ENCODE results near the gene HAGHL.
"Not testable (repeated sequence)": the region's sequence is repeated elsewhere in the genome, so short reads cannot be mapped to it uniquely, and the experiment has no call there.

The HAGHL gene

DNA sequence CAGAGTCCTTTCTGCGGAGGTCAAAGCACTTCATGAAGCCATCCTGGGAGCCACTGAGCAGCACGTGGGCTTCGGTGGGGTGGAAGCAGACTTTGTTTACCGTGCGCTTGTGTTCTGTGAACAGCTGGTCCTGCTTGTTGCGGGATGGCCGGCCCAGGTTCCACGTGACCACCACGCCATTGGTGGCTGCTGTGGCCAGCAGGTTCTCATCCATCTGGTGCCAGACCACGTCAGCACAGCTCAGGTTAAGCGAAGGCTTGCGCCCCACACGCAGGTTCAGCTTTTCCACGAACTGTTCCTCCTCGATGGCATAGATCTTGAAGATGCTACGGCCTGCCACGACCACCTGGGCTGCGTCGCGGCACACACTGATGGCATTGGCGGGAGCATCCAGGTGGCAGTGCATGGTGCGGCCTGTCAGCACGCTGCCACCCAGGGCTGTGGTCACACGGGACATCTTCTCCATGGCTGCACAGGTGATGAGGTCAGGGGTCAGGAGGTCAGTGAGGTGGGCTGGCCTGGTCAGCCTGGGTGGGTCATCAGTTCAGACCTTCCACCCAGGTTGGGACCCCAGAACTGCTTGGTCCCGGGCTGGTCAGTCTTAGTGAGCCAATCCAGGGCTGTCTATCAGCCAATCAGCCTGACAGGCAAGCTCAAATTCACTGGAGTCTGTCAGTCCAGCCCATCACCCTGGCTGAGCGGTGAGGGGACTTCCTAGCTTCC is 37.6 kb upstream of the HAGHL start:
- DNase-seq, result no peak

DNA sequence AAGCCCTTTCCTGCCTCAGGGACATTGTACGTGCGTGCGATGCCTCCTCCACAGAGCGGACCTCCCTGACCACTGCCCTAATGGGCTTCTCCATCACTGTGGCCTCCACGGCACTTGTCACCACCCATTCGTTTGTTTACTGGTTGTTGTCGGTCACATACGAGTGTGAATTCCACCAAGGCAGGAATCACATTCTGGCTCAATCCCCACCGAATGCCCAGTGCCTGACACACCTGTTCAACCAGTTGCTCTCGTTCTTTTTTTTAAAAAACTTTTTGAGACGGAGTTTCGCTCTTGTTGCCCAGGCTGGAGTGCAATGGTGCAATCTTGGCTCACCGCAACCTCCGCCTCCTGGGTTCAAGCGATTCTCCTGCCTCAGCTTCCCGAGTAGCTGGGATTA is 35.7 kb upstream of the HAGHL start:
- not testable (repeated sequence) for DNase-seq

DNA sequence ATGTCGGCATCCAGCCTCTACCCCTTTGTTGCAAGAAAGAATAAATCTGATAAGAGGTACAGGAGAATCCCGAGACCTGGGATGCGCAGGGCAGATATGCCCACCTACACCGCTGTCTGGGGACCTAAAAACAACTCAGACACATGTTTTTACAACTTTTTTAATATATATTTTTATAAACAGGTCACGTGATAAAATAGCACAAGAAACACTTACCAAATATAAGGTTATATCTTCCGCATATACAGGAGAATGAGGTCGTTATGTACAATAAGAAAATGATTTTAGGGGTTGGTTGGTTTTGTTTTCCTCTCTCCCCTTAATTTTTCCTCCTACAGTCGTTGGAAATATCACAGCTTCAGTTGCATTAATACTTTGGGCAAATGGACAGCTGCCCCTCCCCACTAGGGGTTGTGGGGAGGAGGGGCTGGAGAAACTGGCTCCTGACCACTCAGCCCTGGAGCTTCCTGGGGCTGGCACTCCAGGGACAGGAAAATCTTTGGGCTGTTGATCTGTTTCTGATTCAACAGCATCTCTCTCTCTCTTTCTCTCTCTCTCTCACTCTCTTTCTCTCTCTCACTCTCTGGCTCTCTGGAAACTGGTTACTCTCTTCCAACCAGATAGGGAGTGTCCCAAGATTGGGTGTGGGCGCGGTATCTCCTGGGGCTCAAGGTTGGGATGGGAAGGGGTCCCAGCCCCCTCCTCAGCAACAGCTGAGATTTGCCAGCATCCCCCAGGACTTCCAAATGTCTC is 34.4 kb upstream of the HAGHL start:
- DNase-seq, result no peak

DNA sequence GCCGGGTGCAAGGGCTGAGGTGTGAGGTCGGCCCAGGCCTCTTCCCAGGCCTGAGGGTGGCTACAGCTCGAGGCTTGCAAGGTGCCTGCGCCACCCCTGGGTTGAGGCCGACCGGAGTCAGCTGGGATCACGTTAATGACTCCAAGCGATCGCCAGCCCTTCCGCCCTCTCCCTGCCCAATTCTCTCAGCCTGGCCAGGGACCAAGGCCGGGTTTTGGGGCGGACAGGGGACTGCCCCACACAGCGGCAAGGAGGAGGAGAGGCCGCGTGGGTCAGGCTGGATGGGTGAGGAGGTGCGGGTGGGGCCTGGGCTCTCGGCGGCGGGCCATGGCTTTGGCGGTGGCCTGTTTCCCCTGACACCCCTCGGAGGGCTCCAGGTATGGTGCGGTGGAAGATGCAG is 33.5 kb upstream of the HAGHL start:
- no peak for DNase-seq

DNA sequence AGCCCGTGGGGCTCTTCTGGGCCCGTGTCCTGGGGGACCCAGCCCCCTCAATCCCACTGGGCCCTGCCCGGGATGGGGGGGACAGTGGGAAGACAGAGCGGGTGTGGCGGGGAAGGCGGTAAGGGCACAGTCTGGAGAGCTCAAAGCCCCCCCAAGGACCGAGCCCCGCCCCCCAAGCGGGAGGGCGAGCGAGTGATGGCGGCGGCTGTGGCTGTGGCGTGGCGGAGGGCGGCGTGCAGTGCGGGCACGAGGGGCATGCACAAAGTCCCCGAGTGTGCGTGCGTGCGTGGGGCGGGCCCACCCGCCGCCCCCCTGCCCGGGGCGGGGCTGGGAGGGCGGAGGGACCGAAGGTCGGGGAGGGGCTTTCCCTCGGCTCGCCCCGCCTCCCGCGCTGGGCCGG is 33.1 kb upstream of the HAGHL start:
- DNase-seq, result no peak

DNA sequence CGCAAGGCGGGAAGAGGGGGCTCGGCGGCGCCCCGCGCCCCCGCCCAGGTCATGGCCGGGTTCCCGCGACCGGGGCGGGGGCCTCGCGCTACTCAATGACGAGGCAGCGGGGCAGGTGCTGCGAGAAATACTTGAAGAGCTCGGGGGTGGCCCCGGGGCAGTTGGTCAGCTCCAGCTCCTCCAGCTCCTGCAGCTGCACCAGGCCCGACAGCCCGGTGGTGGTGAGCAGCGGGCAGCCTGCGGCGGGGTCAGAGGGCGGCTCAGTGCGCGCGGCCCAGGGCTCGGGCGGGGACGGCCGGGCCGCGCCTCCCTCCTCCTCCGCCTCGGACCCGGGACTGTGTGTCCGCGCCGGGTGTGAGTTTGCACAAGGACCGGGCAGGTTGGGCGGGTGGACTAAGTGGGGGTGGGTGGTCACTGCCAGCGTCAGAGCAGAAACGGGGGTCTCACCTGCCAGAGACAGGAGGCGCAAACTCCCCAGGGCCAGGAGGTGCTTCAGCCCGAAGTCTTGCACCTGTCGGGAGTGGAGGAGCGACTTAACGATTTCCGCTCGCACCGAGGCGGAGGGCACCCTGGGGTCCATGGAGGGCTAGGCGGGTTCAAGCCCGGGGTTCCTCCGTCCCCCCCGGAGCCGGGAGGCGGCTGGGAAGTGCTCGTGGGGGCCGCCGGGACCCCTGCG is 32.6 kb upstream of the HAGHL start:
- no peak for DNase-seq

DNA sequence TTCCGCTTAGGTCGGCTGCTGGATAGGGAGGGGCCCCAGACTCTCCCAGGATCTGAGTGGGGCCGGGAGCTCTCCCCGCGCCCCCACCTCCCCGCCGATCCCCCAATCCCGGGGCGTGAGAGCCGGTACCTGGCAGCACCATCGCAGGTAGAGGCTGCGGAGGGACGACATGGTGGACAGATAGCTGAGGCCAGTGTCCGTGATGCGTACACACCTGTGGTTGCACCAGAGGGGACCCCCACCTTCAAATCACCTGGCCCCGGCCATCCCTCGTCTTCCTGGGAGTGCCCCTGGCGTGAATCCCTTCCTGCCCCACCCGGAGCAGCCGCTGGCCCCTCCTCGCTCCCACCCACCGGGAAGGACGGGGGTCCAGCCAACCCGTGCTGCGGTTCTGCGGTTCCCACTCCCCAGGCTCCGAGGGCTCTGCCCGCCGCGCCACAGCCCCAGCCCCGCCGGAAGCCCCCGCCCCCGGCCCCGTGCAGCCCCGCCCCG is 32.0 kb upstream of the HAGHL start:
- DNase-seq, result no peak

DNA sequence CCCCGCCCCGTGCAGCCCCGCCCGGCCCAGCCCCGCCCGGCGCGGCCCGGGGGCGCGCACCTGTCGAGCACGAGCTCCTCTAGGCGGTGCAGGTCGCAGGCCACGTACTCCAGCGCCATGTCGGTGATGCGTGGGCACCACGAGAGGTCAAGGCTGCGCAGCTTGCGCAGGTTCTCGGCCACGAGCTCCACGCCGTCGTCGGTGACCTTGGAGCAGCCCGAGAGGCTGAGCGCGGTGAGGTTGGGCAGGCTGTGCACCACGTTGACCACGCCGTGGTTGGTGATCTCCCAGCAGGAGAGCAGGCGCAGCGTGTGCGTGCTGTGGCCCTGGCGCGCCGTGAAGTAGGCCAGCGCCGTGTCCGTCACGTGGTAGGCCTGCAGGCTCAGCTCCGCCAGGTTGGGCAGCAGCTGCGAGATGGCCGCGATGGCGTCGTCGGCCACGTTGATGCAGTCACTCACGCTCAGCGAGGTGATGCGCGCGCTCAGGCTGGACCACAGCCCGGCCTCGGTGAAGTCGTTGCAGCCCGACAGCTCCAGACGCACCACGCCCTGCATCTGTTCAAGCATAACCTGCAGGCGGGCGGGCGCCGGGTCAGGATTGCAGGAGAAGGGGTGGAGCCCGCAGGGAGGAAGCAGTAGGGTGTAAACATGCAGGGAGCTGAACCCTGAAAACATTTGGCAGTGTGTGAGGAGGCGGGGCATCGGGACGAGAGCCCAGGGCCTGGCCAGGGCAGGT is 31.4 kb upstream of the HAGHL start:
- DNase-seq, result no peak

DNA sequence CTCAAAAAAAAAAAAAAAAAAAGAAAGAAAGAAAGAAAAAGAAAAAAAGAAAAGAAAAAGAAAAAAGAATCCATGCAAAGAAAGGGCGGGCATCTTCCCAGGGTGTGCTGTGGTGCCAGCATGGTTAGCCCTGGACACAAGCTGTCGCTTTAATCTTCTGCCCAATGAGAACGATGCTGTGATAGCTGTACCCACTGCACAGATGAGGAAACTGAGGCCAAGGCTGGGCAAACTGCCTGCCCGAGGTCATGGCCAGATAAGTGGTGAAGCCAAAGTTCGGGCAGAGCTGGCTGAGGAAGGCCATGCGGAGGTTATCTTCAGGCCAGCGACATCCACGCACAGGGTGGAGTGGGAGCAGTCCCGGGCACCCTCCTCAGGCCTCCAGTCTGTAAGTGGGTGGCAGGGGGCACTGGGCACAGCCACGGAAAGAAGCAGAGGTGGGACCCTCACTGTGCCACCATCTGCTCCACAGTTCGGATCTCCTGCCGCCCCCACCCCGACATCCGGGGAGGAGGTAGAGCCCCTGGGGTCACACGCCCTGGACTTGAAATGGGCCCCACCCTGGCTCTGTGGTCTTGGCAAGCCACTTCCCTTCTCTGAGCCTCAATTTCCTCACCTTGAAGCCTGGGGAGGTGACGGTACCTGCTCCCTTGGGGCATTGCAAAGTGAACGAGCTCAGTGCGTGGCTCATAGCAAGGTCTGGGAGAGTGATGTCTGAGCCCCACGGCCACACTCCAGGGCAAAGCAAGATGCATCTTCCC is 27.8 kb upstream of the HAGHL start:
- DNase-seq, result no peak

DNA sequence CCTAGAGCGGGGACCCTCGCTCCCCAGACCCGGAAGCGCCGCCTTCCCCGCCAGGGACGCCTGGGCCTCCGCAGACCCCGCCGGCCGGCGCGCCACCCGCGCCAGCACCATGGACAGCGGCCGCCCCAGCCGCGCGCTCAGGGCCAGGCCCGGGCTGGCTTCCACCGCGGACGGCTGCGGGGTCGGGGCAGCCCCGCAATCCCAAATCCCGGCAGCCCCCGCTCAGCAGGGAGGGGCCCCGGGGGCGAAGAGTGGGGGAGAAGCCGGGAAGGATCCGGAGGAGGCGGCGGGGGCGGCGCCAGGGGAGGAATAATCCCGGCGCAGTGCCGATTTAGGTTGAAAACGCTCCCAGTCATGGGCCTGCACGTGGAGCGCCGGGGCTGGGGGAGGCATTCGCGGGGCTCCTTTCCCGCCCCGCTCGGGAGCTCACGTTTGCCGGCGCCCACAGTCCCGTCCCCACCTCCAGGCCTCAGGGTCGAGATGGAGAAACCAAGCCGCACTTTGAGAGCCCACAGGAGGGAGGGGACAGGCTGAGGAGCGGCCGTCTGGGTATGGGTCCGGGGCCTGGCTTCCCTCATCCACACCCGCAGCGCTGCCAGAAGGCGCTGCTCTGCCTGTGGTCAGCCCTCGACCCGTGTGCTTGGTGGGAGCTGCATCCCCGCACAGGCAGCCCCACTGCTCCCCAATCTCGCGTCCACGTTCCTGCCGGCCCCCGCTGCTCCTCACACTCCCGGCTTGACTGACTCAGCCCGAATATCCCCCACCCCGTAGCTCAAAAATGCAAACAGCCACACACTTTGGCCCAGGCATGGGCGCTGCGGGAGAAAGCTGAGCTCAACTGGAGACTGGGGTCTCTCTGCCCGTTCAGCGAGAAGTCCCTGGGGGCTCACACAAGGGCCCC is 26.0 kb upstream of the HAGHL start:
- DNase-seq, result no peak

DNA sequence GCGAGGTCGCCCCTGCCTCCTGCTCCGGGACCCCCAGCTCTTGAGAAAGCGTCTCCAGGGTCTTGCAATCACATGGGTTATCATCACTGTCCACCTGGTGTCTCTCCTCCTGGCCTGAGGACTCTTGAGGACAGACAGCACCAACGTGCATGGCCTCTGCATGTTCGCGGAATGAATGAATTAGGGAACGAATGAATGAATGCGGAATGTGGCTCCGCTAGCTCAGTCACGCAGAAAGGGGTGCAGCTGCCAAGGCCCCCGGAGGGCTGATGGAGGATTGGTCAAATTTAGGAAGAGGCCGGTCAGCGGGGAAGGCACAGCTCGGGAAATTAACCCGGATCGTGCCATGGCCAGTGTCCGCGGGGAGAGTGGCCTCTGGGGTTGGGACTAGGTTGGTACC is 24.6 kb upstream of the HAGHL start:
- DNase-seq, result no peak

DNA sequence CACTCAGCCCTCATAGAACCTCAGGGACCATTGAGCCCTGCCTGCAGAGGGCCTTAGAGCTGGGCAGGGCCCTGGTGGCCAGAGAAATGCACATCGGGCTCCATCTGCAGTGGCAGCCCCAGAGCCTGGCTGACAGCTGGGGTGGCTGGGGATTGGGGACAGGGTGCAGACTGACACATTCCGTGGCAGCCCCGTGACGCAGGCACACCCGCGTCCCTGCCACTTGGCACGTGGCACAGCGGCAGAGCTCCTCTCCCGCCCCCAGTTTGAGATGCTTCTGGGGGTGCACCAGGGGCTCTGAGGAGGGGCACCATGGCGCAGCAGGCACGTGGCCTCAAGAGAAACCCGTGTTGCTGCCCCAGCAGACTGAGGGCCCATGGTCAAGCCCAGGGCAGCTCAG is 23.5 kb upstream of the HAGHL start:
- no peak for DNase-seq

DNA sequence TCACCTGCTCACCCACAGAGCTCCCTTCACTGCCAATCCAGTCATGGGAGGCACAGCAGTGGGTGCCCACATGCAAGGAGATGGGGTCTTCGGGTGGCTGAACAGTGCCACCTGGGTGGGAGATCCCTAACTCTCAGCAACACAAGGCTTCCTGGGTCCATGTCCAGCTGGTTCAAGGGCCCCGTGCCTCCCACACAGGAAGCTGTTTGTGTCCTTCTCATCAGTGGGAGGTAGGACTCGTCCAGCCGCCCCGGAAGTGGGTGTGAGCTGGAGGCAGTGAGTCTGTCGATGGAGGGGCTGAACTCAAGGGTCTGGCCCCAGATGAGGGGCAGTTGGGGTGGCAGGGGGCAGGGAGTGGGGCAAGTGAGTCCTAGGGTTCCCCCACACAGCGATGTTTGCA is 22.9 kb upstream of the HAGHL start:
- no peak for DNase-seq

DNA sequence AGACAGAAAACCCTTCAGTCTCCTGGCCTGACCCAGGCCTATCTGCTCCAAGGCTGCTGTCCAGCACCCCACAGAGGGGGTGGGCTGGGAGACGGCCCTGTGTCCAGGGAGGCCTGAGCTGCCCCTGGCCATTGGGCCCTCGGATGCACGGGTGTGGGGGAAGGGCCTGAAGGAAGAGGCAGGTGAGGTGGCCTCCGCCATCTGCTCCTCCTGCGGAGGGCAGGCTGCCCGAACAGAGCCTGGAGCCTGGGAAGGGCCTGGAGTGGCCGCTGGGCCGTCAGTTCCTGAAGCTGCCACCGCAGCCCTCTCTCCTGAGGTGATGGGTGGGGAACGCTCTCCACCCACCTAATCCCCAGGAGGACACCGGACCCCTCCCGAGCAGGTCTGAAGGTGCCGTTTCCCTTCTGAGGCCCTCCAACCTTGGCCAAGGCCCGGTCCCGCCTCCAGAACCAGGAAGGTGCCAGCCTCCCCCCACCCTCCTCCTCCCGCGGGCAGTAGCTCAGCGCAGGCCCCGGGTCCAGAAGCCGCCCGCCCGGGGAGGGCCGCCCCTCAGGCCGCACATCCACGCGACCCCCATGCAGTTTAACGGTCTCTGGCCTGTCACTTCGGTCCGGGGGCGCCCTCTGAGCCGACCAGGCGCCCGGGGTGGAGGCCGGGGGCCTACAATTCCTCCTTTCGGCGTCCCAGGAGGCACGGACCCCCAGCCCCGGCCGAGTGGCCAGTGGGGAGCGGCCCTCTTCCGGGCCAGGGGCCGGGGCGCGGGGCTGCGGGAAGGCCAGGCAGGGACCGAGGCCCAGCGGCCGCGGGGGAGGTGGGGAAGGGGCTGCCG is 22.1 kb upstream of the HAGHL start:
- no peak for DNase-seq

DNA sequence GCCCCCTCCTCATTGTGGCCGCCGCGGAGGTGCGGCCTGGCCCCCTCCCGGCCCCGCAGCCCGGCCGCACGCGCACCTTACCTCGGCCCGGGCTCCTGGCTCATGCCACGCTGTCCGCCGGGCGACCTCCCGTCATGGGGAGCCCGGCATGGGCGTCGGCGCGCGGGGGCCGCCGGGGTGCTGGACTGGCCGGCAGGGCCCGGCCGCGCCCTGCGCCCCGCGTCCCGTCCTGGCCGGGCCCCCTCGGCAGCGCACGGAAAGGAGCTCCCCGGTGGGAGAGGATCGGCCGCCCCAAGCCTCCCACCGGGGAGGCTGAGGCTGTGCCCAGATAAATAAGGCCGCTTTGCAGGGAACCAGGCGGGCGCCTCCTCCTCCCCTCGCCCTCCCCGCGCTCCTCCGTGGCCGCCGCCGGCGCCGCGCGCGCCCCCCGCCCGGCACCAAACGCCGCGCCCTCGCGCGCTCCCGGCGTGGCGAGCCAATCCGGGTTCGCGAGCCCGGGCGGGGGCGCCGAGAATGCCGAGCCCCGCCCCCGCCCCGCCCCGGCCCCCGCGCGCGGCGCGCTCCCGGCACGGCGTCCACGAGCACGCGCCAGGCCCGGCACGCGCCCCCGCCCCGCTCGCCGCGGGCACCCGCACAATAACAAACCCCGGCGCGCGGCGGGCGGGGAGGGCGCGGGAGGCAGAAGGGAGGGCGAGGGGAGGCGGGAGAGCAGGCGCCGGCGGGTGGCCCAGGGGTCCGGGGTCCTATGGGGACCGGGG is 21.3 kb upstream of the HAGHL start, which contains the start of gene FBXL16:
FBXL16 (minus strand) TSS at position 371 of the 758 bp plus-strand sequence. CDS start 8,396 bp downstream, outside the sequence.
- no peak for DNase-seq

DNA sequence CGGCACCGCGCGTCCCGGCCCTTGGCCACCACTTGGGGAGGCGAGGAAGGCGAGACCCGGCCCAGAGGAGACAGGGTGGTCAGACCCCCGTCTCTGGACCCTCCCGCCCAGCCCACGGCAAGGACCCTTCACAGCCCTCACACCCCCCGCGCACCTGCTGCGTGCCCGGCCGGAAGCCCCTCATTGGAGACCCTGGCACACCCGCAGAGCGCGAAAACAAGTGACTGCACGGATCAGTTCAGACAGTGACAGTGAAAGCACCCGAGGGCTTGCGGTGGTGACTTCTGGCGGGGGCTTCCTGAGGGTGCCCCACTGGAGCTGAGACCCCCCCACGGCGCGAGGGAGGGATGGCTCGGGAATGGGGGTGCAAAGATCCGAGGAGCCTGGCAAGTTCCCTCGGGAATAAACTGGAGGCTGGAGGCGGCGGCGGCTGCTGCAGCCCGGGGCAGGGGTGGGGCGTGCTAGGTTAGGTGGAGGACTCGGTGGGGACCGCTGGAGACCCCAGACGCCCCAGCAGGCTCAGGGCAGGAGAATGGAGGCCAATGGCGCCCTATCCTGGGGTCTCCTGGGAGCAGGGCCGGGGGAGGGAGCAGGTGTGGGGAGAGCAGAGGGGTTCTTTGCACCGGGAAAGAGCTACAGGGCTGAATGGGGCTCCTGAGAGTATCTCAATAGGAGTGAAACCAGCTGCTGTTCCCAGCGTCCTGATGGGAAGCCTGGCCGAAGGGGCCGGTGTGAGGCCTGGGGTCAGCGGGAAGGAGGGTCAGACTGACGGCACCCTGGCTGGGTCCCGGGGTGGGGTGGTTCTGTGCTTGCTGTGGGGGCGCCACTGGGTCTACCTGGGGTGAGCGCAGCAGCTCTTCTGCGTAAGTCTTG is 20.5 kb upstream of the HAGHL start:
- no peak for DNase-seq

DNA sequence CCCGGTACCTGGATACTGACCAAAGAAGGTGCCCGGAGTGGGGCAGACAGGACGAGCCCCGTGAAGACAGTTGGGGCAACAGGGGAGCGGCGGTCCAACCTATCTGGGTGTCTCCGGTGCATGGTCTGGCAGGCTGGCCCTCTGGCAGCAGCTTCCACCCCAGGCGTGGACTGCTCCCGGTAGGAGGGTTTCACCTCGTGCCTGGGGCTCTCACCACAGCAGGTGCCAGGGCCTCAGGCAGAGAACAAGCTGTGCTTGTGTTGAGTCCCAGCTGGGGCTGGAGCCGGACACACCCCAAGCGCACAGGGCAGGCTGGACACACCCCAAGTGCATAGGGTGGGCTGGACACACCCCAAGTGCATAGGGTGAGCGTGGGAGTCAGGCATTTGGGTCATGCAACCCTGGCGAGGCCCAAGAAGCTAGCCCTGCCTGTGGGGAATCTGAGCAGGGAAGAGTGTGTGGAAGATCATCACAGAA is 19.8 kb upstream of the HAGHL start:
- DNase-seq, result no peak

DNA sequence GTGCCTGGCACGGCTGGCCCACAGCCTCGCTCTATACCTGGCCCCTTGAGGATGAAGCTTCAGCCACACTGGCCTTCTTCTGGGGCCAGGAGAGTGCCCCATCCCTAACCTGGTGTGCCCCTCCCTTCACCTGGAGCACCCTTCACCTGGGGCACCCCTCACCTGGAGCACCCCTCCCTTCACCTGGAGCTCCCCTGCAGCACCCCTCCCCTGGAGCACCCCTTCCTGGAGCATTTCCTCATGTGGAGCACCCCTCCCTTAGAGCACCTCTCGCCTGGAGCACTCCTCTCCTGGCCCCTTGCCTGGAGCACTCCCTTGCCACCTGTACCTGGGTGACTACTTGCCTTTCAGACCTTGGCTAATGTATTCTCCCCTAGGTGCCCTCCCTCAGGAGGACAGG is 18.9 kb upstream of the HAGHL start:
- no peak for DNase-seq
